ENCODE data around the gene ZNF391.

Gene ZNF391

DNA sequence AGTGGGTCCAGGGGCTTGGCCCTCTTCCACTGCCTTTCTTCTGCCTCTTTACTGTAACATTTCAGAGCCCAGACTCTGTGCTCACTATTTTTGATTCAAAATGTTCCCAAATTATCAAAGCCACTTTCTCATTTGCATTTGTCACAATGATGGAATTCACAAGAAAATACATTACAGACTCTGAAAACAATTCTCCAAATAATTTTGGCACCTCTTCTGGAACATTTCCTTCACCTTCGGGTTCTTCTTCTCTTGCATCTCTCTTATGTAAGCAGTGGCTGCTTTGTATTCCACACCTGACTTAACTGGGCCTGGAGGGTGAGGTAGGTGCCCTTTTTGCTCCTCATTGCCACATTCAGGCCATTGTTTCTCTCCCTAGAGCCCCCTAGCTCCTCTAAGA lies 54.4 kb downstream of the ZNF391 start:
- H3K27me3 ChIP-seq (ENCODE audit: insufficient read depth, low read length, poor library complexity, severe bottlenecking) = no peaks in the 10 kb centered on the region
- H3K4me3 ChIP-seq (ENCODE audit: low read length, poor library complexity, severe bottlenecking) = no peak overlapping the region
- no peaks in the 10 kb centered on the region for H3F3A ChIP-seq (ENCODE audit: low read depth)
- no peaks in the 10 kb centered on the region for H3K4me1 ChIP-seq (ENCODE audit: insufficient read depth, low read length, poor library complexity, severe bottlenecking)
- H3K36me3 ChIP-seq (ENCODE audit: insufficient read depth, low read length) = no peaks in the 10 kb centered on the region
- H2AFZ ChIP-seq (ENCODE audit: low read length) = no peak overlapping the region
- TF ChIP-seq CTCF (conservative IDR thresholded peaks at IDR 0.05; ENCODE audit: low read length) (no peak), EZH2phosphoT487 (IDR thresholded peaks at IDR 0.05; ENCODE audit: borderline replicate concordance) (no peak)
- no peaks in the 10 kb centered on the region for H3K9me2 ChIP-seq (replicated peaks; ENCODE audit: low read depth, low read length)
- H3K9ac ChIP-seq (ENCODE audit: low read depth, low read length, poor library complexity, severe bottlenecking) = no peak overlapping the region
- no peak overlapping the region for H3K4me2 ChIP-seq (ENCODE audit: low read depth, low read length, poor library complexity, severe bottlenecking)
- H3K9me3 ChIP-seq (ENCODE audit: insufficient read depth, low read depth, low read length) = no peaks in the 10 kb centered on the region
- H4K20me1 ChIP-seq (ENCODE audit: insufficient read depth, low read length, poor library complexity, severe bottlenecking) = no peaks in the 10 kb centered on the region
- H3K79me2 ChIP-seq (ENCODE audit: insufficient read depth, low read length) = no peaks in the 10 kb centered on the region

- Histone ChIP-seq H3K4me1 (ENCODE audit: insufficient read depth, low read length, poor library complexity, severe bottlenecking) (no peaks in the 10 kb centered on the region), H3K27me3 (ENCODE audit: insufficient read depth, low read length, poor library complexity, severe bottlenecking) (peaks cover 25% of the 10 kb centered on the region), H3K79me2 (ENCODE audit: insufficient read depth, low read length) (no peaks in the 10 kb centered on the region), H3K4me2 (ENCODE audit: low read depth, low read length, poor library complexity, severe bottlenecking) (no peak overlapping the region), H3F3A (ENCODE audit: low read depth) (no peaks in the 10 kb centered on the region), H3K9ac (ENCODE audit: low read depth, low read length, poor library complexity, severe bottlenecking) (no peak overlapping the region), H4K20me1 (ENCODE audit: insufficient read depth, low read length, poor library complexity, severe bottlenecking) (no peaks in the 10 kb centered on the region), H3K36me3 (ENCODE audit: insufficient read depth, low read length) (peaks cover 54% of the 10 kb centered on the region), H3K9me2 (replicated peaks; ENCODE audit: low read depth, low read length) (no peaks in the 10 kb centered on the region), H3K4me3 (ENCODE audit: low read length, poor library complexity, severe bottlenecking) (no peak overlapping the region), H2AFZ (ENCODE audit: low read length) (no peak overlapping the region), H3K9me3 (ENCODE audit: insufficient read depth, low read depth, low read length) (peaks cover 49% of the 10 kb centered on the region)
- TF ChIP-seq CTCF (conservative IDR thresholded peaks at IDR 0.05; ENCODE audit: low read length) (no peak), EZH2phosphoT487 (IDR thresholded peaks at IDR 0.05; ENCODE audit: borderline replicate concordance) (no peak)
These were observed 59.9 kb downstream of the ZNF391 start for GRCh38 chr6:27448456-27448855.

DNA sequence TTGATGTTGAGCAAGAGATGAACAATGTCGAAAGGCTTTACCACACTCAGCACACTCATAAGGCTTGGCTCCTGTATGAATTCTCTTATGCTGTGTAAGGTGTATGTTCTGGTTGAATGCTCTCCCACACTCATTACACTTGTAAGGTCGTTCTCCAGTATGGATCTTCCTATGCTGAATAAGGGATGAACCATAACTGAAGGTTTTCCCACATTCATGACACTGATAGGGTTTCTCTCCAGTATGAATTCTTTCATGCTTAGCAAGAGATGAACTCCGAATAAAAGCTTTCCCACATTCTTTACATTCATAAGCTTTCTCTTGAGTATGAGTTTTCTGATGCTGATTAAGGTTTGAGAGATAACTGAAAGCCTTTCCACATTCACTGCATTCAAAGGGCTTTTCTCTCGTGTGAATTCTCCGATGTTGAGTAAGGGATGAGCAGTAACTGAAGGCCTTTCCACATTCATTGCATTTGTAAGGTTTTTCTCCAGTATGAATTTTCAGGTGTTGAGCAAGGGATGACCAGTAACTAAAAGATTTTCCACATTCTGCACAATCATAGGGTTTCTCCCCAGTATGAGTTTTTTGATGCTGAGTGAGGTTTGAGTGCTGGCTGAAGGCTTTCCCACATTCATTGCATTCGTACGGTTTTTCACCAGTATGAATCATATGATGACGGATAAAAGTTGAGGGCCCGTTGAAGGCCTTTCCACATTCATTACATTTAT lies 63.3 kb downstream of the ZNF391 start:
- H3K4me2 ChIP-seq (ENCODE audit: low read depth, low read length, poor library complexity, severe bottlenecking) = no peak overlapping the region
- H3K9me2 ChIP-seq (replicated peaks; ENCODE audit: low read depth, low read length) = no peaks in the 10 kb centered on the region
- H3K4me1 ChIP-seq (ENCODE audit: insufficient read depth, low read length, poor library complexity, severe bottlenecking) = no peaks in the 10 kb centered on the region
- no peaks in the 10 kb centered on the region for H4K20me1 ChIP-seq (ENCODE audit: insufficient read depth, low read length, poor library complexity, severe bottlenecking)
- TF ChIP-seq EZH2phosphoT487 (IDR thresholded peaks at IDR 0.05; ENCODE audit: borderline replicate concordance) (no peak), CTCF (conservative IDR thresholded peaks at IDR 0.05; ENCODE audit: low read length) (no peak)
- H3K9me3 ChIP-seq (ENCODE audit: insufficient read depth, low read depth, low read length) = peaks cover 81% of the 10 kb centered on the region
- no peak overlapping the region for H3K4me3 ChIP-seq (ENCODE audit: low read length, poor library complexity, severe bottlenecking)
- H3K27me3 ChIP-seq (ENCODE audit: insufficient read depth, low read length, poor library complexity, severe bottlenecking) = peaks cover 41% of the 10 kb centered on the region
- peaks cover 19% of the 10 kb centered on the region; the same call in 1 of the 2 replicates for H3K79me2 ChIP-seq (ENCODE audit: insufficient read depth, low read length)
- no peak overlapping the region for H3K9ac ChIP-seq (ENCODE audit: low read depth, low read length, poor library complexity, severe bottlenecking)
- peaks cover 88% of the 10 kb centered on the region for H3K36me3 ChIP-seq (ENCODE audit: insufficient read depth, low read length)
- H3F3A ChIP-seq (ENCODE audit: low read depth) = no peaks in the 10 kb centered on the region
- no peak overlapping the region for H2AFZ ChIP-seq (ENCODE audit: low read length)

Data from Loucy (cell line).